Activated CD8-positive, alpha-beta memory T cell treated with anti-CD3 and anti-CD28 coated beads for 36 hours (primary cell): Measurements from ENCODE around the gene EDNRA. TPM values are rescaled to one million over a fixed set of nuclear protein-coding genes. Genes with fewer than 3 reads are reported as not detected.
"Not testable (repeated sequence)": the region's sequence is repeated elsewhere in the genome, so short reads cannot be mapped to it uniquely, and the experiment has no call there.

Source experiments
- CTCF ChIA-PET: fragments of 350-600 bp; sonication (Branson Sonifier 250); formaldehyde crosslinking; loops from one replicate; lab custom pipeline; 2021; ENCODE audit warnings: antibody characterized with exemption; lab: Charles Lee
- POLR2A ChIA-PET: fragments of 350-600 bp; sonication (Branson Sonifier 250); formaldehyde crosslinking; loops from one replicate; lab custom pipeline; 2021; ENCODE audit warnings: antibody characterized with exemption; lab: Charles Lee
- total RNA-seq, 2 experiments: library from RNA; stranded (reverse); gene quantifications; one replicate each; pipeline ENCODE4 v1.2.3, GENCODE V29; 2021

EDNRA gene
- total RNA-seq, result not detected

DNA sequence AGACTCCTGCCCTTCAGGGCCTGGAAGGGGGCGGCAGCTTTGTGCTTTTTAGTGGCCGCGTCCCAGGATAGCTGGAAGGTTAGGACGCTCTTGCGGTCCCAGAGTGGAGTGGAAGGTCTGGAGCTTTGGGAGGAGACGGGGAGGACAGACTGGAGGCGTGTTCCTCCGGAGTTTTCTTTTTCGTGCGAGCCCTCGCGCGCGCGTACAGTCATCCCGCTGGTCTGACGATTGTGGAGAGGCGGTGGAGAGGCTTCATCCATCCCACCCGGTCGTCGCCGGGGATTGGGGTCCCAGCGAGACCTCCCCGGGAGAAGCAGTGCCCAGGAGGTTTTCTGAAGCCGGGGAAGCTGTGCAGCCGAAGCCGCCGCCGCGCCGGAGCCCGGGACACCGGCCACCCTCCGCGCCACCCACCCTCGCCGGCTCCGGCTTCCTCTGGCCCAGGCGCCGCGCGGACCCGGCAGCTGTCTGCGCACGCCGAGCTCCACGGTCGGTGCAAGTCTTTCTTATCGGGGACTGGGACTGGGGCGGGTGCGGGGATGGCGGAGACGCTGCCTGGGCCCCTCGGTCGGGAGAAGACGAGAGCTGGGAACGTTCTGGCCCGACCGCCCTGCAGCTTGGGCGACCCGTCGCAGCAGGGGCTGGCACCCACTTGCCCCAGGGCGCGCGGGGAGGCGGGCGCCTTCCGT lies at the start of gene EDNRA:
TSS of gene EDNRA (plus strand) at position 207 of the 686 bp plus-strand sequence. CDS start 4,585 bp downstream, outside the sequence.
- CTCF ChIA-PET, result no interaction called here
- POLR2A ChIA-PET, result no interaction called here

DNA sequence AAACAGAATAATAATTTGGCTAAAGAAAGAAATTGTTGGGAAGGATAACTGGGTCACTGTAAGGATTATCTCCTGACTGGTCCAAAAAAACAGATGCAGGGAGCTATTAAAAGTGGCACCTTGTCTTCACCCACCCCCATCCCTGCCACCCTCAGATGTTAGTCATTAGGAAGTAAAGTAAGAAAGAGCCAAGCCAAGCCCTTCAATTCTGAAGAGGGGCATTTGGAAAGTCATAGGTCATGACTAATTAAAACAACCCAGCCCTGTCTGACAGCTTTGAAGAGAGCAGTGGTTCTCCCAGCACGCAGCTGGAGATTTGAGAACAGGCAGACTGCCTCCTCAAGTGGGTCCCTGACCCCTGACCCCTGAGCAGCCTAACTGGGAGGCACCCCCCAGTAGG lies 46.5 kb upstream of the EDNRA start:
- POLR2A ChIA-PET, result not testable (repeated sequence)

GRCh38 chr4:147440442-147440841 lies 40.5 kb upstream of the EDNRA start:
- POLR2A ChIA-PET, result no interaction called here

More for the DNA sequence above, 46.5 kb upstream of the EDNRA start:
- CTCF ChIA-PET, result not testable (repeated sequence)

GRCh38 chr4:147447786-147448185 lies 33.1 kb upstream of the EDNRA start:
- ChIA-PET CTCF (no interaction called here), POLR2A (no interaction called here)

More at GRCh38 chr4:147440442-147440841, 40.5 kb upstream of the EDNRA start:
- CTCF ChIA-PET, result no interaction called here

DNA sequence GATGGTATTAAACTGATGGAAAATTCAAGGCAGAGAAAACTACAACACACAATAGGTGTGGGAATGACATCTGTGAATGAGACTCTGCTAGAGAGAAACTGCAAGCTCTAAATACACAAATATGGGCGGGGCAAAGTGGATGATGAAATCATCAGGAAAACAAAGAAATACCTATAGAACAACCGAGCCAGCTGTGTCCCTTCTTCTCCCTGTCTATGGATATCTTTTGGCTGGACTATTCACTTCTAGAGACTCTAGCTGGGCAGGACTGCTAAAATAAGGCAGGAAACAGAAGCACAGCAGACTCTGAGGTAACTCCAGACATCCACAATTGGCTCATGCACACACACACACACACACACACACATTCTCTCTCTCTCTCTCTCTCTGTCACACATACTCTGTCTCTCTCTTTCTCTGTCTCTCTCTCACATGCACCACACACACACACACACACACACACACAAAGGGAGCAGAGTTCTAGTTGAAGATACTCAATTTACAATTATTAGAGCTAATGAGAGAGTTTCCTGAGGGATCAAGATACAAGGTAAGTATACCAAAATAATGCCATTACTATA lies 27.2 kb upstream of the EDNRA start:
- CTCF ChIA-PET, result no interaction called here
- POLR2A ChIA-PET, result no interaction called here

GRCh38 chr4:147456706-147457105 lies 24.2 kb upstream of the EDNRA start:
- ChIA-PET CTCF (no interaction called here), POLR2A (no interaction called here)

DNA sequence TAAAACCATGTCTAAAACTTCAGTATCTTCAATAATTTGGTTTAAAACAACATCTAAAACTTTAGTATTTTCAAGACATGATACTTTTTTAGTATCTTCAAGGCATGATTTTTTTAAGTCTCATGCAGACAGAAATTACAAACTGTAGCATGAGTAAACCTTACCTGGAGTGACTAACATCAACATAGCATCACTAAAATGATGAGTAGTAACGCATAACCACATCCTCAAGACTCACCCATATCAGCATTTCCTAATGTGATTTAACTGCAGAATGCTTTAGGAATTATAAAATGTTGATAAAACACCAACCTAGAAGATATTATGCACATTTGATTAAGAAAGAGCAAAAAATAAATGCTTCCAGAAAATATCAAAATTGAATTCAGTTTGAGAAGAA lies 19.7 kb upstream of the EDNRA start:
- ChIA-PET CTCF (no interaction called here), POLR2A (no interaction called here)

DNA sequence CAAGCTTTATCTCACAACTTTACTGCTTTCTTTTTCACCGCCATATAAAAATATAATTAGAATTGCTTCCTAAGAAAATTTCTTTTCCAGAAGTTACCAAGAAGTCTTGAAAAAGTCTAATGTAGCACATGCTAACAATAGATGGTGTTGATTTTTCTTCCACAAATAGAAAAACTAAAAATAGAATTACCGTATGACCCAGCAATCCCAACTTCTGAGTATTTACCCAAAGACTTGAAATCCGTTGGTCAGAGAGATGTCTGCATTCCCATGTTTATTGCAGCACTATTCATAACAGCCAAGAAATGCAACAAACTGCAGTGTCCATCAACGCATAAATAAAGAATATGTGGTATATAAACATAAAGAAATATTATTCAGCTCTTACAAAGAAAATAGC lies 17.8 kb upstream of the EDNRA start:
- POLR2A ChIA-PET, result no interaction called here
- CTCF ChIA-PET, result no interaction called here

DNA sequence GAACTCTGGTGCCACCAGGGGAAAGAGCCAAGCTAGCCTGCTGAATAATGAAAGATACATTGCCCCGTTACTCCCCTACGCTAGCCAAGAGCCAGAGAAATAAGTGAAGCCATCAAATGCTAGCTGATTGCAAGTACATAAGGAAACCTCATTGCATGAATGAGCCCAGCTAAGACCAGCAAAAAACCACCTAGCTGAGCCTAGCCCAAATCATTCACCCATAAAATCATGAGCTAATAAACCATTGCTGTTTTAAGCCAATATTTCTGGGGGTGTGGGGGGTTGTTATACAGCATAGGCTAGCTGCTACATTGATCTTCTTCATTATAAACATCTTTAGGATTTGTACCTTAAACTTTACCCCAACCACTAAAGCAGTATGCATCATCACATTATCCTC lies 15.4 kb upstream of the EDNRA start:
- POLR2A ChIA-PET, result no interaction called here
- CTCF ChIA-PET, result no interaction called here

DNA sequence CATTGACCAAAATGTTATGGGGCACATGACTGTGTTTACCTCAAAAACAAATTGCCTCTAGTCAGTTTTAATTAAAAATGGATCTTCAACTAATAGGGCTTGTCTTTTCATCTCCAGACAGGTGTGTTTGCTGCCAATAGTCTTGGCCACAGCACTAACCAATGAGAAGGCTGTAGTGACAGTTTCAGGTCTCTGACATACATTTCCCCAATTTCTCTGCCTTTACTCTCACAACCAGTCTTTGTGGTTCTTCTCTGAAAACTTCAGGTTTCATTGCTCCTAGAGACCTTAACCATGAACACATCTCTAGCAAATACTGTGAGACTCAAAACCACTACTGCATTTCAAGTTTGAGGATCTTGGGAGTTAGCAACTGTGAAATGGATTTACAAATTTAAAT lies 3.5 kb upstream of the EDNRA start:
- CTCF ChIA-PET, result no interaction called here
- POLR2A ChIA-PET, result no interaction called here

DNA sequence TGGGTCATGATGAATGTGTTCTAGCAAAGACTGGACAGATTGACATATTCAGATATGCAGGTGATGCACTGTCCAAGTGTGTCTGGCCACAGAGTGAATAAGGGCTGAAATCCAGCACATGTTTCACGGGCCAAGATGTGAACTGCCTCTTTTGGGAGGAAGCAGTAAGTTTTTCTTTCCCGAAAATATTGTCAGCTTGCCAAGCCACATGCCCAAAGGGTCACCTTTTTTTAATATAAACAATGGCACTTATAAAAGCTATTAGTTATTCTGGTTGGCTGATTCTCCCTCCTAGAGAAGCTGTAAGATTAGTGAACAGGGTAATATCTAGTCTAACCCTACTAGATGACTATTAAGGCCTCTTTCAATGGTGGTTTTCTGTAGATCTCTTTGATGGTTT lies 1.5 kb upstream of the EDNRA start:
- ChIA-PET POLR2A (interaction anchor here (0.6 kb wide), 1 partner anchor 12 kb away, joined by 3 read pairs; no protein-coding TSS in a partner anchor), CTCF (no interaction called here)

GRCh38 chr4:147479786-147480185 lies 1.1 kb upstream of the EDNRA start:
- CTCF ChIA-PET, result no interaction called here
- POLR2A ChIA-PET, result interaction anchor here (0.6 kb wide), 1 partner anchor 12 kb away, joined by 3 read pairs; no protein-coding TSS in a partner anchor

DNA sequence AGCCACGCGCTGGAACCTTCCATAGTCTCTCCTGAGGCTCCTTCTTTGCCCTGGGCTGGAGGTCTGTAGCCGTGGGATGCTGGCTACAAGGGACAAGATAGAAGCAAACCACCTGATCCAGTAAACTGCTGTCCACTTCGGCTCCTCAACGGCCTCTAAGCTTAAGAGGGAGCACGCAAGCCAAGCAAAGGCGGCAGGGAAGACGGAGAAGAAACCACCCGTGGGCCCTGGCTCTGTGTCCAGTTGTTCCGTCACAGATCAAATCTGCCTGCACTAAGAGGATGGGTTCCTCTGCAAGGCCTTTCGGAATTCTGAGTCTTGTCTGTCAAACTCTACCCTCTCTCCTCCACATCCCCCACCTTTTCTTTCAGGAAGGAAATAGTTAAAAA lies 401 bp upstream of the EDNRA start:
- POLR2A ChIA-PET, result no interaction called here
- CTCF ChIA-PET, result no interaction called here

GRCh38 chr4:147481577-147482109 lies 746 bp downstream of the EDNRA start:
- ChIA-PET POLR2A (no interaction called here), CTCF (no interaction called here)

DNA sequence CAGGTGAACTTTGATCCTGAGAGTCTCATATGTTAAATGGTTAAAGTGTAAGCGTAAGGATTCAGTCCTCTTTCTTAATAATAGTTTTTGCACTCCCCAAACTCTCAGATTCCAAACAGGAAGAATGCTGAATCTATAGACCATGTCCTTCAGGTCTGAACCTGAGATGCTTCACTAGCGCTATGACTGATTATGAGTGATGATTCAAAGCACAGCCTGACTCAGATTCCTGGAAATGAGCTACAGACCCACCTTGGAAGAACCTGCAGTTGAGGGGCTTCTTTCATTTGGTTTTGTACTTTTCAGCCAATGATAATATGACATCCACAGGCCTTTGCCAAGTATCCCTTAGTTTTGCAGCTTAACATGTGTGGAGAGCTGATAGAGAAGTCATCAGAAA lies 1.4 kb downstream of the EDNRA start:
- CTCF ChIA-PET, result no interaction called here
- POLR2A ChIA-PET, result no interaction called here

DNA sequence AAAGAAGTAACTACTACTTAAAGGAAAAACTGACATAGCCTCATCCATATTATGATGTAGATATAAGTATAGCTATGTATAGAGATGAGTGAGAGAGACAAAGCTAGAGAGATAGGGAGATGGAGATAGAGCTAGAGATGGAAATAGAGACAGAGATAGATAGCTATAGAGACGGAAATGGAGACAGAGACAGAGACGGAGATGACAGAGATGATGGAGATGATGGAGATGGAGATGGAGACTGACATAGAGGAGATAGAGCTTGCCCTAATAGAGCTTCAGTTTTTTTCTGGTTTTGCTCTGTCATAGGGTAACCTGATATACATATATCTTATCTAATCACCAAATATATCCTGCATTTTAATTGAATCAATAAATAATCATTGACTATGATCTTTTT lies 4.3 kb downstream of the EDNRA start:
- POLR2A ChIA-PET, result no interaction called here
- CTCF ChIA-PET, result no interaction called here

GRCh38 chr4:147487616-147488015 lies 6.7 kb downstream of the EDNRA start:
- ChIA-PET CTCF (no interaction called here), POLR2A (no interaction called here)

- ChIA-PET POLR2A (no interaction called here), CTCF (no interaction called here)
These were observed 7.7 kb downstream of the EDNRA start for GRCh38 chr4:147488556-147488955.

DNA sequence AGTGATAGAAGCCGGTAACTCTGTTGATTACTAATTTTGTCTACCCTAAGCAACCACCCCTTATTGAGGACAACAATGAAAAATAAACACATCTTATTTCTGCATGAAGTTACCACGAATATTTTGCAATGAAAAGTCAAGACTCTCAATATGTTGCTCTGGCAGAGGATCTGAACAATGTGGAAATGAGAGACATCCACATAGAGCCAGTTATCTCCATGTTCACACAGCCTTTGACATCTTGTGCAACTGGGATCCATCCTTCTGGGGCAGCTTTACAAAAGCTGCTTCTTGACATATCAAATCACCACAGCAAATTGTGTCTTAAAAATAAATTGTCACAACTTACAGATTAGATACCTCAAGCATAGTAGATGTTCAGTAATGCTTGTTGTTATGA lies 10.2 kb downstream of the EDNRA start:
- ChIA-PET CTCF (no interaction called here), POLR2A (no interaction called here)

DNA sequence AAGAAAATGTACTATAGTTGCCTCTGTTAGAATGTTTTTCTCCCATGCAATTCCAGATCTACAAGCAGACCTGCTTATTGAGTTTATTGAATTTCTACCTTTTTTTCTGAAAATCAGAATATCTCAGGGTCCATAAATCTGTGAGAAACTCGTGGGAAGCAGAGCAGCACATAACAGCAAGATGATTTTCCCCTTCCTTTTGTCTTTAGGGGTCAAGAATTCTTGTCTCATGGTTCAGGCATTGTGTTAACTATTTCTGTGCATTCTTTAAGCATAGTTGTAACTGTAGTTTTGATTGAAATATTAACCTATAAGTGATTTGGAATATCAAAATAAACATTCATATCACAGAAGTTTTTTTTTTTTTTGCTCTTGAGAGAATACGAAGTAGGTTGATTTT lies 11.4 kb downstream of the EDNRA start:
- CTCF ChIA-PET, result no interaction called here

DNA sequence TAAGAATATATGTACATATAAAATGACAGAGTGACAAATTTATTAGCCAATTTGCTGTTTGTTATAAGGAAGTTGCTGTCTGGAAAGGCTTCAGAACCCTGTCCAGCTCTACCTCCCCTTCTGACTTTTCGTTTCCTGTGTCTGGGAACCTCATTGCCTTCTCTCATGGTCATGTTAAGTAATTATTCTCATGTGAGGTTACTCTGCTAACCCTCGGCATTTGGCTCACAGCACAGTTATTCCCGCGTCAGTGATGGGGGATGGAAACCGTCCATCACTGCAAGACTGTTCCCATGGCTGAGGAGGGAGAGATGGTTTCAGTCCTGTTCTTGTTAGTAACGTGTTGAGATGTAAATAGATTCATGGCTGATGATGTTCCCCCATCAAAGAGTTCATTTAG lies 11.9 kb downstream of the EDNRA start:
- CTCF ChIA-PET, result no interaction called here
- POLR2A ChIA-PET, result no interaction called here

More for the DNA sequence above, 11.4 kb downstream of the EDNRA start:
- POLR2A ChIA-PET, result no interaction called here
